Measurements from ENCODE around the gene TFG.
A peak's percentile ranks its signal among the peaks of the same experiment; 100 is the strongest.
"Not testable (repeated sequence)": the region's sequence is repeated elsewhere in the genome, so short reads cannot be mapped to it uniquely, and the experiment has no call there.

TFG gene

GRCh38 chr3:100708989-100709841, at the start of gene TFG:
Gene TFG (plus strand): TSS chr3:100709494. CDS start chr3:100713686, 4,192 bp downstream.
- DNase-seq = peak; percentile 98

GRCh38 chr3:100661294-100661693, 48.0 kb upstream of the TFG start:
- not testable (repeated sequence) for DNase-seq

- DNase-seq = no peak
Observed at GRCh38 chr3:100662113-100662823, 47.0 kb upstream of the TFG start.

- DNase-seq = no peak
Observed at GRCh38 chr3:100665230-100665629, 44.1 kb upstream of the TFG start.

- not testable (repeated sequence) for DNase-seq
Observed at GRCh38 chr3:100666699-100667098, 42.6 kb upstream of the TFG start.

GRCh38 chr3:100667316-100667715, 42.0 kb upstream of the TFG start:
- not testable (repeated sequence) for DNase-seq

GRCh38 chr3:100670995-100671394, 38.3 kb upstream of the TFG start:
- not testable (repeated sequence) for DNase-seq

GRCh38 chr3:100681496-100681895, 27.8 kb upstream of the TFG start:
- no peak for DNase-seq

GRCh38 chr3:100682056-100682853, 27.0 kb upstream of the TFG start:
- DNase-seq = no peak

- DNase-seq = no peak
Observed at GRCh38 chr3:100682854-100683760, 26.2 kb upstream of the TFG start.

- no peak for DNase-seq
Observed at GRCh38 chr3:100693225-100693624, 16.1 kb upstream of the TFG start.

- DNase-seq = no peak
Observed at GRCh38 chr3:100695696-100696095, 13.6 kb upstream of the TFG start.

GRCh38 chr3:100696161-100696560, 13.1 kb upstream of the TFG start:
- no peak for DNase-seq

- DNase-seq = no peak
Observed at GRCh38 chr3:100697172-100697571, 12.1 kb upstream of the TFG start.

GRCh38 chr3:100697723-100698285, 11.5 kb upstream of the TFG start:
- DNase-seq = no peak

- DNase-seq = no peak
Observed at GRCh38 chr3:100698736-100699135, 10.6 kb upstream of the TFG start.

GRCh38 chr3:100700708-100701107, 8.6 kb upstream of the TFG start:
- DNase-seq = no peak

GRCh38 chr3:100702082-100702979, 7.0 kb upstream of the TFG start:
- DNase-seq = no peak

- no peak for DNase-seq
Observed at GRCh38 chr3:100702980-100703345, 6.3 kb upstream of the TFG start.

GRCh38 chr3:100703865-100704264, 5.4 kb upstream of the TFG start:
- no peak for DNase-seq

GRCh38 chr3:100706365-100706764, 2.9 kb upstream of the TFG start:
- DNase-seq = no peak
